C4-2B (cell line): ENCODE measurements around the gene IL20.

Experiments
- ZFX ChIP-seq: fragments of 450-650 bp; IDR thresholded peaks from 2 replicates; pipeline ENCODE4 v1.6.1; 2017
- TF ChIP-seq, protein P1 (sequence below): fragments of 450-650 bp; conservative IDR thresholded peaks from 2 replicates; pipeline ENCODE4 v1.5.1; 2017; ENCODE audit warnings: mild to moderate bottlenecking

DNA sequence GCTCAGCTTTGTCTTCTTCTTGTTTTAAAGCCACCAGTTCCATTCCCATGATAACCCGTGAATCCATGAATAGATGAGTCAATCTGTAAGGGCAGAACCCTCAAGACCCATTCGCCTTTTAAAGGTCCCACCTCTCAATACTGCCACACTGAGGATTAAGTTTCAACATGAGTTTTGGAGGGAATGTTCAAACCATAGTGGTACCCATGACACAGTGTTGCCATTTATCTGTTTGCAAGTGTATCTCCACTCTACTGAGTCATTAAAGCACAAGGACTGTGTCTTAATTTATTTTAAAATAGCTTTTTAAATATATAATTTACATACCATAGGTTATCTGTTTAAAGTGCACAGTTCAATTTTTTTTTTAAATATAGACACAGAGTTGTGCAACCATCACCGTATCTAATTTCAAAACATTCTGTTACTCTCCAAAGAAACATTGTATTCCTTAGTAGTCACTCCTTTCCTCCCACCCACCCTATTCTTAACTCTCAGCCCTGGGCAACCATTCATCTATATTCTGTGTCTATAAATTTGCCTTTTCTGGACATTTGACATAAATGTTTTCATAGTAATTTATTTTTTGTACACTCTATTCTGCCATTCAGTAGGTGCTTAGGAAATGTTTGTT, 27.0 kb downstream of the IL20 start:
- TF ChIP-seq, protein P1, sequence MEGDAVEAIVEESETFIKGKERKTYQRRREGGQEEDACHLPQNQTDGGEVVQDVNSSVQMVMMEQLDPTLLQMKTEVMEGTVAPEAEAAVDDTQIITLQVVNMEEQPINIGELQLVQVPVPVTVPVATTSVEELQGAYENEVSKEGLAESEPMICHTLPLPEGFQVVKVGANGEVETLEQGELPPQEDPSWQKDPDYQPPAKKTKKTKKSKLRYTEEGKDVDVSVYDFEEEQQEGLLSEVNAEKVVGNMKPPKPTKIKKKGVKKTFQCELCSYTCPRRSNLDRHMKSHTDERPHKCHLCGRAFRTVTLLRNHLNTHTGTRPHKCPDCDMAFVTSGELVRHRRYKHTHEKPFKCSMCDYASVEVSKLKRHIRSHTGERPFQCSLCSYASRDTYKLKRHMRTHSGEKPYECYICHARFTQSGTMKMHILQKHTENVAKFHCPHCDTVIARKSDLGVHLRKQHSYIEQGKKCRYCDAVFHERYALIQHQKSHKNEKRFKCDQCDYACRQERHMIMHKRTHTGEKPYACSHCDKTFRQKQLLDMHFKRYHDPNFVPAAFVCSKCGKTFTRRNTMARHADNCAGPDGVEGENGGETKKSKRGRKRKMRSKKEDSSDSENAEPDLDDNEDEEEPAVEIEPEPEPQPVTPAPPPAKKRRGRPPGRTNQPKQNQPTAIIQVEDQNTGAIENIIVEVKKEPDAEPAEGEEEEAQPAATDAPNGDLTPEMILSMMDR = no peak
- no peak for TF ChIP-seq ZFX
